ENCODE data around the gene SOX6.

GRCh38 chr11:16297332-16297731, 59.0 kb downstream of the SOX6 start:
- TF ChIP-seq CTCF (IDR thresholded peaks at IDR 0.05 in 4 of 5, conservative IDR thresholded peaks at IDR 0.05 in 1 of 5) (no peak), POLR2A (IDR thresholded peaks at IDR 0.05) (no peak)
